GM18951 (cell line): ENCODE results near the gene DMRT3.

Experiments
- POLR2A ChIP-seq: IDR thresholded peaks from 4 replicates; pipeline ENCODE4 v1.6.1; 2011; ENCODE audit warnings: mild to moderate bottlenecking; ENCODE audit not compliant: insufficient read length, insufficient read depth; ENCODE audit errors: extremely low read depth
- in situ Hi-C: fragments of 300-500 bp; cut with MboI; formaldehyde crosslinking; loops from one replicate; pipeline ENCODE4 v1.12.0; 2022; ENCODE audit warnings: low sequenced_read_pairs, mixed read lengths, inconsistent platforms; ENCODE audit not compliant: unreplicated experiment

DMRT3 gene

DNA sequence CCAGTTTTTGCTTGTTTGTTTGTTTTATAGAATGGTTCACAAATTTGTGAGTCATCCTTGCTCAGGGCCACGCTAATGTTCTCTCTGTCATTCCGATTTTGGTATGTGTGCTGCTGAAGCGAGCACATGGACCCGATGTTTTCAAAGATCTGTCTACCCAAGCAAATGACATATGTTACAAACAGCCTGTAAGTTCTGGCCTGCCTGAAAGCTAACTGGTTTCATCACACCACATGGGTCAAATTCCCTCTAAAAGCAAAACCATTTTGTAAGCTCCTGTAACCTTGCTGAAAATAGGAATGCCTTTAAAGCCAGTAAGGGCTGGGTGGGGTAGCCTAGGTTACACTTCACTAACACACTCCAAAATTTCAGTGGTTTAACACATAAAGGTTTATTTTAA lies 25.4 kb downstream of the DMRT3 start:
- TF ChIP-seq POLR2A: no peak

DNA sequence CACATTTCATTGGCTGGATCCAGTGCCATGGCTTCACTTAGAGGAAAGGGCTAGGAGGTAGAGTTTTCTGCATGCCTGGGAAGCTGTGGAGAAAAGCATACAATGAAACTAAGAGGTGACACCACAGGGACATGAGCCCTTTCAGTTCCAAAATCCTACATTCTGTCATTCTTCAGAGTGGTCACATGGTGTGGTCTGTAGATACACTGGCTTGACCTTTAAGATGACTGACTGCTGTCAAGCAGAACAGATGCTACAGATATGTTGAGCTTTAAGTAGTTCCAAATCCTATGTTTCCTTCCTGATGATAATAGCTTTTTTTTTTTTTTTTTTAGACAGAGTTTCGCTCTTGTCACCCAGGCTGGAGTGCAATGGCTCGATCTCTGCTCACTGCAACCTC lies 26.2 kb downstream of the DMRT3 start:
- TF ChIP-seq POLR2A: no peak
- in situ Hi-C loops: loop anchor here (10.0 kb wide), 1 partner anchor 388 kb away; no protein-coding TSS in a partner anchor

More for the DNA sequence above, 25.4 kb downstream of the DMRT3 start:
- in situ Hi-C loops: loop anchor here (10.0 kb wide), 1 partner anchor 387 kb away; no protein-coding TSS in a partner anchor

DNA sequence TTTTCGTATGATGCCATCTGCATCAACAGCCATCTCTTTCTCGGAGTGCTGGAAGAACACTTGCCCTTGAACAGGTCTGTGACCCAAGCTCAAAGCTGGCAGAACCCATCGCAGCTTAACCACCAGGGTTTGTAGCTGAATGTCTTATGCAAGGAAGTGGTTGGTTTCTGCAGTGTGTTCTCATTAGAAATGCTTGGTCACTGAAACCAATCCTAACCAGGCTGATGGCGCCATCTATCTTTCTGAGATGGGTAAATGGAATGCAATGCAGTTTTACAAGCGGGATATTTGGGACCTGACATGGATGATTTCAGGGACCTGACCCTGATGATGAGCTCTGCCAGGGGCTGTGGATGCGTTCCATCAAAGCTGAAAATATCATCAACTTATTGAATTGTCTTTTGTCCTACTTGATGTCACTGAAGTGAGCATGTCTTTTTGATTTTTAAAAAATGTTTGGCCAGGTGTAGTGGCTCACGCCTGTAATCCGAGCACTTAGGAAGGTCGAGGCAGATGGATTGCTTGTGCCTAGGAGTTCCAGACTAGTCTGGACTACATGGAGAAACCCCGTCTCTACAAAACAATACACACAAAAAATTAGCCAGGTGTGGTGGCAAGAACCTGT lies 28.7 kb downstream of the DMRT3 start:
- no peak for TF ChIP-seq POLR2A
- in situ Hi-C loops: loop anchor here (5.0 to 10.0 kb wide), 2 partner anchors 113 to 390 kb away; no protein-coding TSS in a partner anchor

DNA sequence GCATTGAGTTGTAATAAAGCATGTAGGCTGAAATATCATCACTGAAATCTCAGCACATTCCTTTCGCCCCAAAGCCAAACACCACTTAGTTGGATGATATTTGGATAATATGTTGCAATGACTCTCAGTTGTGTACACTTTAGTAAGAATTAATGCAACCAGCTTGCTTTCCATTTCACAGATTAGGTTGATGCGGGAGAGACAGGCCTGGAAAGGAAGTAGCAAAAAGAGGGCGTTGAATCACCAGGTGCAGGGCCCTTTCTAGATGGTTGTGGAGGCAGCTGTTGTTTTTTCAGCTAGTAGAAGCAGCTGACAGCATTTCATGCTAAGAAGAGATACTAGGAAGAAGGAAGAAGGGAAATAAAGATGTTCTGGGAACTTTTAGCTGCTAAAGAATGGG lies 30.9 kb downstream of the DMRT3 start:
- no peak for TF ChIP-seq POLR2A
- in situ Hi-C loops: loop anchor here (5.0 to 10.0 kb wide), 2 partner anchors 115 to 393 kb away; no protein-coding TSS in a partner anchor

DNA sequence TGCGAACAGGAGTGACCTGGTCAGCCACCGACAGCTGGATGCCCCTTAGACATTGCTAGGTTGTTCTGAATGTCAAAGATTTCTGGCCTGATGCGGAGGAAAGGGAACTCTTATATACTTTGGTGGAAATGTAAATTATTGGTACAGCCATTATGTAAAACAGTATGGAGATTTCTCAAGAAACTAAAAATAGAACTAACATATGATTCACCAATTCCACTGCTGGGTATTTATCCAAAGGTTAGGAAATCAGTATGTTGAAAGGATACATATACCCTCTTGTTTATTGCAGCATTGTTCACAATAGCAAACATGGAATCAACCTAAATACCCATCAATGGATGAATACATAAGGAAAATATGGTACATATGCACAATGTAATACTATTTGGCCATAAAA lies 31.8 kb downstream of the DMRT3 start:
- no peak for TF ChIP-seq POLR2A

DNA sequence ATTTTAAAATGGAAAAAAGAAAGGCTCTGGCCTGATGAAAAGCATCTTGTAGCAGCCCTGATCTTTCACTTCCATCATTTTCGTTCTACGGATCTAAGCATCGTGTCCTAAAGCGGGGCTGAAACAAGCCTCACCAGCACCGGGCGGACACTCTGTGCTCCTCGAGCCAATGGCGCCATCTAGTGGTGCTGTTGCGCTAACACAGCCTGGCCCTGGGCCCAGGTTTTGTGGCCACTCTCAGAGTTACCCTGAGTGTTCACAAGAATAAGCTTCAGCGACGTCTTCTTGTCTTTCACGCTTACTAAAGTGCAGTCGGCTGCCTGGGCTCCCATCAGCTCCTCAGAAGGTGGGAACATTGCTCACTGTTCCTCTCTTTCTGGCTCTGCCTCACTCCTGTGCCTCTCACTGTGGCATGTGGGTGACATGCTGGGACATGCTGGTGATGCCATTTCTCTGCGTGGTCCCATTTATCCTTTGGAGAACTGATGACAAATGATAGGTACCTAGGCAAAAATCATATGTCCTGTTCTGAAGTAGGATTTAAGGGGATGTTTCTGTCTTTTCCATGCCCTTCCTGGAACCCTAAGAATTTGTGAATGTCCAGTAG lies 32.7 kb downstream of the DMRT3 start:
- no peak for TF ChIP-seq POLR2A
- in situ Hi-C loops: loop anchor here (5.0 to 10.0 kb wide), 2 partner anchors 117 to 394 kb away; no protein-coding TSS in a partner anchor

More for the DNA sequence above, 31.8 kb downstream of the DMRT3 start:
- in situ Hi-C loops: loop anchor here (5.0 to 10.0 kb wide), 2 partner anchors 116 to 393 kb away; no protein-coding TSS in a partner anchor

DNA sequence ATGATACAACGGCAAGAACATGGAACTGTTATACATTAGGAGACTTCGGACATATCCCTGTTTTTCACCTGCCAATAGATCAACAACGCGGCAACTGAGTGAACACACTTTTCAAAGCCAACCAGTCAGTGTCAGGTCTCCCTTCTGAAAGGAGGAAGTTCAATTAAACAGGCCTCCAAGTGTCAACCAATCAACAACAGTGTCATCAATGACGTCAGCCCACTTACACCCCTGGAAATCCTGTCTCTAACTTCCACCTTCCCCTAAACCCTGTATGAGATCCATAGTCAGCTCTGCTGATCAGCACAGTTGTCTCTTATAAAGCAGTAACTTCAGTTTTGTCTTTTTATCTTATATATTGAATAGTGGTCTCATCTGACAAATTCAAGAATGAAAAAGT lies 36.6 kb downstream of the DMRT3 start:
- TF ChIP-seq POLR2A: no peak
- in situ Hi-C loops: no loop called here

DNA sequence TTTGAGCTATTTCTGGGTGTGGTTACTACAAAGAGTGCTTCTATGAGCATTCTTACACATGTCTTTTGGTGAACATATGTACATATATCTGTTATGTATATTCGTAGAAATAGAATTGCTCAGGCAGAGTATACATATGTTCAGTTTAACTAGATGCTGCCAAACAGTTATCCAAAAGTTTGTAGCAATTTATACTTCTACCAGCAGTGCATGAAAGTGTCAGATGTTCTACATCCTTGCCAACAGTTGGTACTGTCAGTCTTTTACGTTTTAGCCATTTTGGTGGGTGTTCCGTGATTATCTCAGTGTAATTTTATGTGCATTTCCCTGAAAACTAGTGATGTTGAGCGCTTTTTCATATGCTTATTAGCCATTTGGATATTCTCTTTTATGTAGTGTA lies 37.8 kb downstream of the DMRT3 start:
- in situ Hi-C loops: no loop called here
- no peak for TF ChIP-seq POLR2A

DNA sequence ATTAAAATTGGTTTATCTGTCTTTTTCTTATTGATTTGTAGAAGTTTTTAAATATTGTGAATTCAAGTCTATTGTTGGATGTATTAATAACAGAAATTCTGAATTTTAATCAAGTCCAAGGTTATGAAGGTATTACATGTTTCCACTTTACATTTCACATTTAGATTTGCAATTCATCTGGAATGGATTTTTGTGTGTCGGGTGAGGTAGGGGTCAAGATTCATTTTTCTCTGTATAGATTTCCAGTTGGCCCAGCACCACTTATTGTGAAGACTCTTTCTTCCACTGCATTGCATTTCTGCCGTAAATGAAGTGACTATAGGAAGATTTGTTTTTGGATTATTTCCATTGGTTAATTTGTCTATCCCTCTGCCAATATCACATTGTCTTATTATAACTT lies 38.2 kb downstream of the DMRT3 start:
- in situ Hi-C loops: no loop called here
- TF ChIP-seq POLR2A: no peak

DNA sequence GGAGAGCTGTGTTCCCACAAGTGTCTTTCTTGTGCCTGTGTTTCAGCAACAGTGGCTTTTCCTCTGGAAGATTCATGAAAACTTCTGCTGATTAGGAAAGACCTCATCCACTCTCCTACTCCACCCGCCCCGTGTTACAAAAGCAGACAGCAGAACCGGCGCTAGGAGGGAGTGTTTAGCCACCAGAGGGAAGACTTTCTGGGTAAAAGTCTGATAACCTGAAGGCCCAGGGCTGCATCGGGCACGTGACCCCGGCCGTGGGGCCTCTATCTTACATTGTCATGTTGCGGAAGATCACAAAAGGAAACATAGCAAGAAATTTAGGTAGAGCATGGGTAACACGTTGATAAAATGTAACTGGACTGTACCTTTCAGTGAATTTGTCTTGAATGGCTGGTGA lies 41.7 kb downstream of the DMRT3 start:
- in situ Hi-C loops: no loop called here
- TF ChIP-seq POLR2A: no peak

DNA sequence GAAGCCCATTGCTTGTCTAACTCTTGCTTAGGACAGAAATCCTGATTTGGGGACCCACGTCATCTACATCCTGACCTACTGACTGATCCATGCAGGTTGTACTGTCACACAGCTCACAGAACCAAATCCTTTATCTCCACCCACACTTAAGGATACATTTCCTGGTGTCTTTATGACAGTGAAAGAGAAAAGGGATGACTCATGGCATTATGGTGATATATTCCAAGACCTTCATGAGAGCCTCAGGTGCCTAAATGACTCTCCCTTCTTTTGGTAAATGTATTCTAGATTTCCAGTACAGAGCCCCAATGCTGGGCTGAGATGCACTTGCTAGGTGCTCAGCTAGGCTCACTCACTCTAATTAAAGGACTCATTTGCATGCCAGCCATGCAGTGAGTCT lies 47.7 kb downstream of the DMRT3 start:
- TF ChIP-seq POLR2A: no peak

DNA sequence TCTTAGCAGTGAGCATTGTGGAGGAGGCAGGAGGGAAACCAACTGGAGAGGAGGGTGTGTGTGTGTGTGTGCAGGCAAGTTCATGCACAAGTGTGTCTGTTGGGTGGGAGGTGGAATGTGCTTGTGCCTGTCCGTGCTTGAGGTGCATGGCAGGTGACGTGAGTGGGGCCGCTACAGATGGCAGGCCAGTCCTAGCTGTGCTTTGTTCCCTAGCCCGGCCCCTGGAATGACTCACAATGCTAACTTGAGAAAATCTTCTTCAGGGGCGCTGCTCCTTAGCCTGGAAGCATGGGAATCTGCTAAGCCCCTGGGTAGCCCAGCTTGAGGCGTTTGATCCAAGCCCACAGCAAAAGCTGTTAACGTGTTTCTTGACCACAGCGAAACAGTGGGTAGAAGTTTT lies 48.7 kb downstream of the DMRT3 start:
- no peak for TF ChIP-seq POLR2A
- in situ Hi-C loops: no loop called here

More for the DNA sequence above, 47.7 kb downstream of the DMRT3 start:
- in situ Hi-C loops: no loop called here

DNA sequence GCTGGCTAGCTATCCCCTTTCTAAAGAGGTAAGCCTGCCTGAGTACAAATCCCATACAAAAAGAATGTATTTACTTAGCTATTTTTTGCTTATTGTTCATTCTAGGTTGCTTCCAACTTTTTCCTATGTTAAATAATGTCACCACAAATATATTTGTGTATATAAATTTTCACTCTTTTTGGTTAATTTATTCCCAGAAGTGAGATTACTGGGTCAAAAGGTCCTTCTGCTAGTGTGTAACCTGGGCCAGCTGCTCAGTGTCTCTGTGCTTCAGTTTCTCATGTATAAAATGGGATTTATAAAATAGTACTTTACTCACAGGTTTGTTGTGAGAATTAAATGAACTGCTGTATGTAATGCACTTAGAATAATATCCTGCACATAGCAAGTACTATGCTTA lies 49.8 kb downstream of the DMRT3 start:
- in situ Hi-C loops: no loop called here

More for the DNA sequence above, 49.8 kb downstream of the DMRT3 start:
- no peak for TF ChIP-seq POLR2A
